Peyer's patch (tissue), 4 donors: ENCODE measurements around the gene MGAT4C. TPM values are rescaled to one million over a fixed set of nuclear protein-coding genes. Genes with fewer than 3 reads are reported as not detected.
"Not testable (repeated sequence)": the region's sequence is repeated elsewhere in the genome, so short reads cannot be mapped to it uniquely, and the experiment has no call there.

Experiments
- DNase-seq, 3 donors: peaks; one replicate each; pipeline ENCODE4 v3.0.0-alpha.2; 2017 to 2019
- H3K27ac ChIP-seq, 4 donors: fragments of 200-600 bp; sonication (generic); one replicate each; pipeline ENCODE4 v1.5.1; 2016 to 2019
- H3K27me3 ChIP-seq, 2 donors: fragments of 200-600 bp; sonication (generic); one replicate each; pipeline ENCODE4 v1.5.1; 2019
- H3K36me3 ChIP-seq, 3 donors: fragments of 200-600 bp; sonication (generic); one replicate each; pipeline ENCODE4 v1.5.1; 2016 to 2019
- H3K4me1 ChIP-seq, 4 donors: fragments of 200-600 bp; sonication (generic); one replicate each; pipeline ENCODE4 v1.5.1; 2016 to 2019
- H3K4me3 ChIP-seq, 4 donors: fragments of 200-600 bp; sonication (generic); 1 replicate in 3 of 4; 2 replicates in 1 of 4; pipeline ENCODE4 v1.5.1; 2016 to 2019; ENCODE audit warnings: mild to moderate bottlenecking in 1 of 4
- H3K9me3 ChIP-seq, 4 donors: fragments of 200-600 bp; sonication (generic); one replicate each; pipeline ENCODE4 v1.5.1; 2016 to 2019; ENCODE audit warnings: mild to moderate bottlenecking in 1 of 4
- POLR2A ChIP-seq, 2 donors: fragments of 450-650 bp; IDR thresholded peaks; one replicate each; pipeline ENCODE4 v1.5.1; 2017; ENCODE audit warnings: antibody characterized with exemption in 2 of 2, mild to moderate bottlenecking in 2 of 2, moderate library complexity in 2 of 2
- total RNA-seq, 4 donors: library from RNA; depleted of rRNA; stranded (reverse); fragments of >200 nt; gene quantifications; one replicate each; pipeline ENCODE4 v1.1.0, GENCODE V29; 2016
- TF ChIP-seq, protein P1 (sequence below), 6 experiments: fragments of 450-650 bp in 4 of 6; fragments of 200-600 bp in 2 of 6; sonication (generic) in 1 of 6; IDR thresholded peaks; one replicate each; pipeline ENCODE4 v1.5.1; 2017 to 2019; ENCODE audit warnings: antibody characterized with exemption in 6 of 6, mild to moderate bottlenecking in 3 of 6, moderate library complexity in 1 of 6

MGAT4C gene
- total RNA-seq, 4 donors from 2014 or later: under 0.01 to 2.5 (median 0.22) TPM

DNA sequence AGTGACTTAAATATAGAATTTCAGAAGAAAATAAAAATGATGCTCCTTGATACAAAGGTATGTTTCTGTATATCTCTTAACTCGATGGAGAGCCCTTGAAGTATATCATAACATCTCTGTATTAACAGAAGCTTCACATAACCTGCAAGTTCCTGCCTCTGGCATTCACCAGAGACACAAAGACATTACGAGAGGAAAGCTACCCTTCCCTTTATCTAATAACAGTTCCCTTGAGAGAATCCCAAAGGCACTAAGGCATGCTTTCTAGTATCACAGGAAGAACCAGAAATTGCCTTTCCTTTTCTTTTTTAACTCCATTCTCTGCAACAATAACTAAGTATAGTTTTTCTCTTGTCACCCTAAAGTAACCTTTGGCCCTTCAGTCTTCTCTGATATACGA is 164.5 kb downstream of the MGAT4C start:
- no peak overlapping the region for H3K27ac ChIP-seq
- no peak for TF ChIP-seq POLR2A (IDR thresholded peaks at IDR 0.05)
- TF ChIP-seq, protein P1, sequence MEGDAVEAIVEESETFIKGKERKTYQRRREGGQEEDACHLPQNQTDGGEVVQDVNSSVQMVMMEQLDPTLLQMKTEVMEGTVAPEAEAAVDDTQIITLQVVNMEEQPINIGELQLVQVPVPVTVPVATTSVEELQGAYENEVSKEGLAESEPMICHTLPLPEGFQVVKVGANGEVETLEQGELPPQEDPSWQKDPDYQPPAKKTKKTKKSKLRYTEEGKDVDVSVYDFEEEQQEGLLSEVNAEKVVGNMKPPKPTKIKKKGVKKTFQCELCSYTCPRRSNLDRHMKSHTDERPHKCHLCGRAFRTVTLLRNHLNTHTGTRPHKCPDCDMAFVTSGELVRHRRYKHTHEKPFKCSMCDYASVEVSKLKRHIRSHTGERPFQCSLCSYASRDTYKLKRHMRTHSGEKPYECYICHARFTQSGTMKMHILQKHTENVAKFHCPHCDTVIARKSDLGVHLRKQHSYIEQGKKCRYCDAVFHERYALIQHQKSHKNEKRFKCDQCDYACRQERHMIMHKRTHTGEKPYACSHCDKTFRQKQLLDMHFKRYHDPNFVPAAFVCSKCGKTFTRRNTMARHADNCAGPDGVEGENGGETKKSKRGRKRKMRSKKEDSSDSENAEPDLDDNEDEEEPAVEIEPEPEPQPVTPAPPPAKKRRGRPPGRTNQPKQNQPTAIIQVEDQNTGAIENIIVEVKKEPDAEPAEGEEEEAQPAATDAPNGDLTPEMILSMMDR (IDR thresholded peaks at IDR 0.05): no peak
- no peaks in the 10 kb centered on the region for H3K4me1 ChIP-seq
- no peaks in the 10 kb centered on the region for H3K27me3 ChIP-seq
- DNase-seq: no peak
- H3K9me3 ChIP-seq: no peaks in the 10 kb centered on the region
- no peaks in the 10 kb centered on the region for H3K36me3 ChIP-seq
- no peak overlapping the region for H3K4me3 ChIP-seq

DNA sequence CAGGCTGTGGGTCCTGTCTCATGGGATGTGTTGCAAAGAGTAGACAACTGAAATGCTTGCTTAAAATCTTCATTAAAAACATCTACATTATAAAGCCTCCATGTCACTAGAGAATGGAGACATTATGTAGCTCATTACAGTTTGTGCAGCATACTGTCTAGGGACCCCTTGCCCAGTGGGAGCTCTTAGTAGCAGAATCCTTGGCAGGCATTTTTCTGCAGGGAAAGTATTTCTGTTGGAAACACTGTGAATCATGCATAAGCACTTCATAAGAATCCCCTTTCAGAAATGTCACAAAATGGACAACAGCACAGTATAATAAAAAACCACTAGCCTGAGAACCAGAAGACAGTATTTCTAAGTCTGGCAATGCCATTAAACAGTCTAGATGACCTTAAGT is 174.3 kb downstream of the MGAT4C start:
- Histone ChIP-seq H3K4me1 (no peaks in the 10 kb centered on the region), H3K4me3 (no peak overlapping the region)

DNA sequence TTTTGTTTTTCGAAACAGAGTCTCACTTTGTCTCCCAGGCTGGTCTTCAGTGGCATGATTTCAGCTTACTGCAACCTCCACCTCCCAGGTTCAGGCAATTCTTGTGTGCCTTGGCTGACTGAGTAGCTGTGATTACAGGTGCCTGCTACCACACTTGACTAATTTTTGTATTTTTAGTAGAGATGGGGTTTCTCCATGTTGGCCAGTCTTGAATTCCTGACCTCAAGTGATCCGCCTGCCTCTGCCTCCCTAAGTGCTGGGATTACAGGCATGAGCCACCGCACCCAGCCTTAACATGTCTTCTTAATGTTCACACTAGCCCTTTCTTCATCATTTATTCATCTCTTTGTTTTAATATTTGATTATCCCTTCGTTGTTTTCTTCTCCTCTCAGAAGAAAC is 197.1 kb downstream of the MGAT4C start:
- H3K4me1 ChIP-seq, H3K27me3 ChIP-seq, H3K4me3 ChIP-seq, H3K36me3 ChIP-seq, DNase-seq, H3K27ac ChIP-seq, H3K9me3 ChIP-seq: not testable (repeated sequence)

More for the DNA sequence above, 174.3 kb downstream of the MGAT4C start:
- no peak for DNase-seq
- Histone ChIP-seq H3K27me3 (no peaks in the 10 kb centered on the region), H3K36me3 (no peaks in the 10 kb centered on the region), H3K27ac (no peak overlapping the region), H3K9me3 (no peaks in the 10 kb centered on the region)
- TF ChIP-seq POLR2A (IDR thresholded peaks at IDR 0.05): no peak
- TF ChIP-seq, protein P1 (IDR thresholded peaks at IDR 0.05): no peak

DNA sequence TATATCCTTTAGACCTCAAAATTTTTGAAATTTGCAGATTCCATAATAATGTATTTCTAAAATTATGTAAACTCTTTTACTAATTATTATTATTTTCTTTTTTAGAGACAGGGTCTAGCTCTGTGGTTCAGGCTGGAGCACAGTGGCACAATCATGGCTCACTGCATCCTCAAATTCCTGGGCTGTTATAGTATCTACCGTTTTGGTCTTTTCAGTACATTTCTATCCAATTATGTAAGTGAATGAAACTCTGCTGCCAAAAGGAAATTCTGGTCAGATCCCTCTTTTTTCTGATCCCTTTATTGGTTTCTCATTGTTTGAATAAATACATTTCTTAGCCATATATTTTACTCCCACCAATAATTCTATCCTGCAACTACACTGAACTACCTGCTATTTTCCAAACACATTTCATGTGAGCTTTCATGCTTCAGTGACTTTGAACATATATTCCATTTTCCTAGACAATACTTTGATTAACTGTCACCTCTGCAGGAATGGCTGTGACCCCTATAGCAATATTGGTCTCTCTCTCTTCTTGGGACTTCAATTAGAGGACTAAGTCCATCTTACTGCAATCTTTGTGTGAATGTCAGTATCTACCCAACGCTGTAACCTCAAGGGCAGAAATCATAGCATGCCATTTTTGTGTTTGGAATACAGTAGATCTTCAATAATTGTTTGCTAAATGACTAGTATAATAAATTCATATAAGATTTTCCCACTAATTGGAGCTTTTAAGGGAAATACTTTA is 198.9 kb downstream of the MGAT4C start:
- Histone ChIP-seq H3K27me3 (no peaks in the 10 kb centered on the region), H3K4me3 (no peak overlapping the region), H3K27ac (no peak overlapping the region), H3K36me3 (no peaks in the 10 kb centered on the region), H3K9me3 (no peaks in the 10 kb centered on the region), H3K4me1 (no peaks in the 10 kb centered on the region)
- DNase-seq: no peak
- no peak for TF ChIP-seq POLR2A (IDR thresholded peaks at IDR 0.05)
- TF ChIP-seq, protein P1 (IDR thresholded peaks at IDR 0.05): no peak

DNA sequence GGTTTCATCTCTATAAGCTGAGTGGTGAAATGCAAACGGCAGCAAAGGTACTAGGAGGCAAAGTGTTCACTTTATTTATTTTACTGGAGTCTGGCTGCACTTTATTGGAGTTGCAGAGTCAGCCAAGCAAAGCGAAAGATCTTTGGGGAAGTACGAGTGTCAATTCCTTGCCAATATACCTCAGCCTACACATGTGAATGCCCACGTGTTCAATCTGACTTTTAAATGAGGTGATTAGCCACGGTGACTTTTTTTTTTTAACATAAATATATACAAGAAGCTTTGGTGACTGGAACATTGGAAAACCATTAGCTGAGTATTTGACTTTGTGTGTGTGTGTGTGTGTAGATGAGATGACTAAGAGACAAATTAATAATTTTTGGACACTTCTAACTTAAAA is 203.3 kb downstream of the MGAT4C start:
- H3K4me3 ChIP-seq: no peak overlapping the region
- H3K9me3 ChIP-seq: no peaks in the 10 kb centered on the region
- H3K27me3 ChIP-seq: no peaks in the 10 kb centered on the region
- DNase-seq: no peak
- H3K4me1 ChIP-seq: no peaks in the 10 kb centered on the region
- no peak overlapping the region for H3K27ac ChIP-seq
- no peaks in the 10 kb centered on the region for H3K36me3 ChIP-seq
- no peak for TF ChIP-seq POLR2A (IDR thresholded peaks at IDR 0.05)
- TF ChIP-seq, protein P1 (IDR thresholded peaks at IDR 0.05): no peak

DNA sequence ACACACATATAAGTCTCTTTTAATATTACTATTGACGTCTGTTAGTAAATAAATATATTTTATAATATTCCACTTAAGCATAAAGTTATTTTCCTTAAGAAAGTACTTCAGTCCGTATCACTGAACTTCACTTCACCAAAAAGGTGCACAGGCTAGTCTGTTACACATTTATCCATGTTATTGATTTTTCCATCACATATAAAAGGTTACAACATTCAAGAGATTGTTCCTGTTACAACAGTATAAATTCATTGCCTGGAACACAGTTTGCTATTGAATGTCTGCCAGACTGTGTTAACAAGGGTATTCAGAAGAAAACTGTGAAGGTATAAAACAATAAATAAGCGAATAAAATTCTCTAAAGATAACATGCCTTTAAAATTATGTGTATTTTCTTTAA is 206.2 kb downstream of the MGAT4C start:
- H3K27ac ChIP-seq: no peak overlapping the region
- no peaks in the 10 kb centered on the region for H3K27me3 ChIP-seq
- no peaks in the 10 kb centered on the region for H3K36me3 ChIP-seq
- no peak overlapping the region for H3K4me3 ChIP-seq
- no peak for TF ChIP-seq POLR2A (IDR thresholded peaks at IDR 0.05)
- TF ChIP-seq, protein P1 (IDR thresholded peaks at IDR 0.05): no peak
- no peaks in the 10 kb centered on the region for H3K4me1 ChIP-seq
- H3K9me3 ChIP-seq: no peaks in the 10 kb centered on the region
- no peak for DNase-seq
